Caco-2 (cell line): ENCODE measurements around the gene KCTD17. TPM values are rescaled to one million over a fixed set of nuclear protein-coding genes. Genes with fewer than 3 reads are reported as not detected.
"Not testable (repeated sequence)": the region's sequence is repeated elsewhere in the genome, so short reads cannot be mapped to it uniquely, and the experiment has no call there.

Experiments
- BruUV-seq: library from RNA; stranded (reverse); fragments of 400-500 nt; replicated peaks from 2 replicates; lab custom pipeline; 2021; lab: Mats Ljungman, UMichigan
- CTCF ChIA-PET: fragments of 300-600 bp; sonication (Branson Sonifier 250); formaldehyde crosslinking; loops from one replicate; lab custom pipeline; 2022; ENCODE audit warnings: antibody characterized with exemption; lab: Charles Lee
- POLR2A ChIA-PET: fragments of 300-600 bp; sonication (Branson Sonifier 250); formaldehyde crosslinking; loops from one replicate; lab custom pipeline; 2022; ENCODE audit warnings: antibody characterized with exemption; lab: Charles Lee
- DNase-seq, 2 experiments: peaks; one replicate each; pipeline versions ENCODE4 v3.0.0 to v3.0.0-alpha.2; 2020 to 2022
- H3K27me3 ChIP-seq: replicated peaks from 2 replicates; pipeline ENCODE4 v1.6.0; 2011; ENCODE audit warnings: low read length; ENCODE audit not compliant: control insufficient read depth, insufficient read depth
- H3K36me3 ChIP-seq: 2 replicates; pipeline ENCODE4 v1.5.1; 2011; ENCODE audit warnings: low read length; ENCODE audit not compliant: control insufficient read depth, insufficient read depth
- H3K4me1 ChIP-seq: fragments of 250-450 bp; sonication (Bioruptor Pico); 2 replicates; pipeline ENCODE4 v1.5.1; 2020; ENCODE audit warnings: mild to moderate bottlenecking
- H3K4me3 ChIP-seq: 2 replicates; pipeline ENCODE4 v1.5.1; 2011; ENCODE audit warnings: low read depth, mild to moderate bottlenecking, control low read depth, low read length
- H3K9me3 ChIP-seq: fragments of 250-450 bp; sonication (Bioruptor Pico); 2 replicates; pipeline ENCODE4 v1.5.1; 2020; ENCODE audit warnings: mild to moderate bottlenecking, moderate library complexity
- H3K27ac Mint-ChIP-seq: one replicate; pipeline ENCODE4 v1.8.0; 2022; ENCODE audit warnings: mixed read lengths; ENCODE audit not compliant: unreplicated experiment
- H3K27me3 Mint-ChIP-seq: one replicate; pipeline ENCODE4 v1.8.0; 2022; ENCODE audit warnings: mixed read lengths; ENCODE audit not compliant: insufficient read depth, unreplicated experiment
- H3K36me3 Mint-ChIP-seq: one replicate; pipeline ENCODE4 v1.8.0; 2022; ENCODE audit warnings: mild to moderate bottlenecking, mixed read lengths; ENCODE audit not compliant: insufficient read depth, unreplicated experiment
- H3K4me1 Mint-ChIP-seq: one replicate; pipeline ENCODE4 v1.8.0; 2022; ENCODE audit warnings: low read depth, mixed read lengths; ENCODE audit not compliant: unreplicated experiment
- H3K4me3 Mint-ChIP-seq: one replicate; pipeline ENCODE4 v1.8.0; 2022; ENCODE audit warnings: mild to moderate bottlenecking, moderate library complexity, mixed read lengths; ENCODE audit not compliant: unreplicated experiment
- H3K9me3 Mint-ChIP-seq: one replicate; pipeline ENCODE4 v1.8.0; 2022; ENCODE audit warnings: mixed read lengths; ENCODE audit not compliant: unreplicated experiment
- CTCF ChIP-seq, 2 experiments: fragments of 200-600 bp in 1 of 2; IDR thresholded peaks; 1 replicate in 1 of 2; 2 replicates in 1 of 2; pipeline versions ENCODE4 v1.5.1 to v1.8.0; 2011 to 2022; ENCODE audit warnings: antibody characterized with exemption in 1 of 2, control low read depth in 1 of 2, inconsistent platforms in 1 of 2, low read depth in 1 of 2, low read length in 1 of 2, mild to moderate bottlenecking in 1 of 2, moderate library complexity in 1 of 2; ENCODE audit not compliant: insufficient read depth in 1 of 2, severe bottlenecking in 1 of 2, unreplicated experiment in 1 of 2
- intact Hi-C: fragments of 100-400 bp; cut with micrococcal nuclease; formaldehyde crosslinking; loops from one replicate; pipeline ENCODE4 v1.10.0; 2022; ENCODE audit not compliant: unreplicated experiment
- total RNA-seq: library from RNA; stranded (reverse); gene quantifications from 2 replicates; pipeline ENCODE4 v1.2.3, GENCODE V29; 2022

Gene KCTD17
- total RNA-seq, 1 experiment from 2014 or later = 19.8 TPM

- POLR2A ChIA-PET = no interaction called here
Measured at GRCh38 chr22:37070744-37071143, 19.2 kb downstream of the KCTD17 start.

GRCh38 chr22:37071850-37072592 lies 20.5 kb downstream of the KCTD17 start:
- H3K9me3 Mint-ChIP-seq, H3K27me3 Mint-ChIP-seq, H3K27me3 ChIP-seq, H3K4me3 Mint-ChIP-seq, H3K4me3 ChIP-seq, H3K9me3 ChIP-seq, POLR2A ChIA-PET, H3K36me3 Mint-ChIP-seq, DNase-seq, H3K36me3 ChIP-seq, H3K4me1 Mint-ChIP-seq, H3K27ac Mint-ChIP-seq, BruUV-seq, CTCF ChIA-PET, H3K4me1 ChIP-seq: not testable (repeated sequence)
- intact Hi-C loops = loop anchor here (10.0 kb wide), 1 partner anchor 383 kb away; no protein-coding TSS in a partner anchor

More at GRCh38 chr22:37070744-37071143, 19.2 kb downstream of the KCTD17 start:
- intact Hi-C loops = loop anchor here (10.0 kb wide), 1 partner anchor 384 kb away; no protein-coding TSS in a partner anchor
- CTCF ChIA-PET = no interaction called here
- no peak overlapping the region for H3K27ac Mint-ChIP-seq
- Histone ChIP-seq H3K9me3 (no peaks in the 10 kb centered on the region), H3K4me1 (no peaks in the 10 kb centered on the region), H3K27me3 (peaks cover 2% of the 10 kb centered on the region; the same call in 1 of the 2 replicates), H3K36me3 (no peaks in the 10 kb centered on the region), H3K4me3 (no peak overlapping the region)
- no peak overlapping the region for H3K4me3 Mint-ChIP-seq
- DNase-seq = no peak
- H3K9me3 Mint-ChIP-seq = no peaks in the 10 kb centered on the region
- TF ChIP-seq CTCF (IDR thresholded peaks at IDR 0.05; ENCODE audit: insufficient read depth in 1 of 2, low read depth in 1 of 2, low read length in 1 of 2, severe bottlenecking in 1 of 2, unreplicated experiment in 1 of 2) = no peak
- no peaks in the 10 kb centered on the region for H3K36me3 Mint-ChIP-seq
- H3K4me1 Mint-ChIP-seq = no peaks in the 10 kb centered on the region
- no TSS peak for BruUV-seq
- peaks cover 5% of the 10 kb centered on the region for H3K27me3 Mint-ChIP-seq

GRCh38 chr22:37072673-37073072 lies 21.1 kb downstream of the KCTD17 start:
- ChIA-PET CTCF (no interaction called here), POLR2A (no interaction called here)
- no peak overlapping the region for H3K4me3 Mint-ChIP-seq
- Histone ChIP-seq H3K36me3 (no peaks in the 10 kb centered on the region), H3K4me3 (no peak overlapping the region), H3K9me3 (no peaks in the 10 kb centered on the region), H3K27me3 (peaks cover 2% of the 10 kb centered on the region; the same call in 1 of the 2 replicates), H3K4me1 (no peaks in the 10 kb centered on the region)
- no peak for DNase-seq
- BruUV-seq = no TSS peak
- TF ChIP-seq CTCF (IDR thresholded peaks at IDR 0.05; ENCODE audit: insufficient read depth in 1 of 2, low read depth in 1 of 2, low read length in 1 of 2, severe bottlenecking in 1 of 2, unreplicated experiment in 1 of 2) = no peak
- no peak overlapping the region for H3K27ac Mint-ChIP-seq
- intact Hi-C loops = loop anchor here (10.0 kb wide), 1 partner anchor 382 kb away; no protein-coding TSS in a partner anchor
- no peaks in the 10 kb centered on the region for H3K4me1 Mint-ChIP-seq
- H3K9me3 Mint-ChIP-seq = no peaks in the 10 kb centered on the region
- H3K36me3 Mint-ChIP-seq = no peaks in the 10 kb centered on the region
- peaks cover 6% of the 10 kb centered on the region for H3K27me3 Mint-ChIP-seq
